Measurements from ENCODE around the gene PROCA1. TPM values are rescaled to one million over a fixed set of nuclear protein-coding genes. Genes with fewer than 3 reads are reported as not detected.

PROCA1 gene
- total and polyA plus RNA-seq, 2 of the 13 experiments (the other 11 are each of a cell fraction or from before 2014, with no cell fraction given), result 0.73 to 1.5 TPM

DNA sequence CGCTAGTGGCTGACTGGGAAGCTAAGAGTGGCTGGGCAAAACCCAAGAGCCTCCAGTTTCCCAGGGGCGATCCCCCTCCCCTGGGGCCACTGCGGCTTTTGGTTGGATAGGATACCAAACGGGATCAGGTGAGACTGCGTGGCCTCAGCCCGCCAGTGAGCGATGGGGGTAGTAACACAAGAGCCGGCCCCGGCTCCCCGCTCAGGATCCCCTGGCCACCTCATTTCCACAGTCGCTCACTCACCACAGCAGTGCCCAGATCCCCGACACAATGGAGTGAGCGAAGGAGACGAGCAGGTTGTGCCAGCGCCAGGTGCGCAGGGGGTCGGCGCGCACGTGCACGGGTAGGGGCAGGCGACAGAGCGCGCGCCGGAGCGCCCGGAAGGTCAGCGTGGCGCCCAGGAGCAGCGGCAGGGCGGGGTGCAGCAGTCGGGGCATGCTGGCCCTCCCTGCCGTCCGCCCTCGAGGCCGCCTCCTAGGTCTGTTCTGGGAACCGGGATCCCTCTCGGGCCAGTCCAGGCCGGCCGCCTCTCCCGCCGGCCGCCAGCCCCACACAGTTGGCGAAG, 14.1 kb upstream of the PROCA1 start (continued):
- TF ChIP-seq, protein P1, sequence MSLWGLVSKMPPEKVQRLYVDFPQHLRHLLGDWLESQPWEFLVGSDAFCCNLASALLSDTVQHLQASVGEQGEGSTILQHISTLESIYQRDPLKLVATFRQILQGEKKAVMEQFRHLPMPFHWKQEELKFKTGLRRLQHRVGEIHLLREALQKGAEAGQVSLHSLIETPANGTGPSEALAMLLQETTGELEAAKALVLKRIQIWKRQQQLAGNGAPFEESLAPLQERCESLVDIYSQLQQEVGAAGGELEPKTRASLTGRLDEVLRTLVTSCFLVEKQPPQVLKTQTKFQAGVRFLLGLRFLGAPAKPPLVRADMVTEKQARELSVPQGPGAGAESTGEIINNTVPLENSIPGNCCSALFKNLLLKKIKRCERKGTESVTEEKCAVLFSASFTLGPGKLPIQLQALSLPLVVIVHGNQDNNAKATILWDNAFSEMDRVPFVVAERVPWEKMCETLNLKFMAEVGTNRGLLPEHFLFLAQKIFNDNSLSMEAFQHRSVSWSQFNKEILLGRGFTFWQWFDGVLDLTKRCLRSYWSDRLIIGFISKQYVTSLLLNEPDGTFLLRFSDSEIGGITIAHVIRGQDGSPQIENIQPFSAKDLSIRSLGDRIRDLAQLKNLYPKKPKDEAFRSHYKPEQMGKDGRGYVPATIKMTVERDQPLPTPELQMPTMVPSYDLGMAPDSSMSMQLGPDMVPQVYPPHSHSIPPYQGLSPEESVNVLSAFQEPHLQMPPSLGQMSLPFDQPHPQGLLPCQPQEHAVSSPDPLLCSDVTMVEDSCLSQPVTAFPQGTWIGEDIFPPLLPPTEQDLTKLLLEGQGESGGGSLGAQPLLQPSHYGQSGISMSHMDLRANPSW (CRISPR knock-in tag; IDR thresholded peaks at IDR 0.05; ENCODE audit: borderline replicate concordance), result peak; percentile 32
- TF ChIP-seq, protein P2, sequence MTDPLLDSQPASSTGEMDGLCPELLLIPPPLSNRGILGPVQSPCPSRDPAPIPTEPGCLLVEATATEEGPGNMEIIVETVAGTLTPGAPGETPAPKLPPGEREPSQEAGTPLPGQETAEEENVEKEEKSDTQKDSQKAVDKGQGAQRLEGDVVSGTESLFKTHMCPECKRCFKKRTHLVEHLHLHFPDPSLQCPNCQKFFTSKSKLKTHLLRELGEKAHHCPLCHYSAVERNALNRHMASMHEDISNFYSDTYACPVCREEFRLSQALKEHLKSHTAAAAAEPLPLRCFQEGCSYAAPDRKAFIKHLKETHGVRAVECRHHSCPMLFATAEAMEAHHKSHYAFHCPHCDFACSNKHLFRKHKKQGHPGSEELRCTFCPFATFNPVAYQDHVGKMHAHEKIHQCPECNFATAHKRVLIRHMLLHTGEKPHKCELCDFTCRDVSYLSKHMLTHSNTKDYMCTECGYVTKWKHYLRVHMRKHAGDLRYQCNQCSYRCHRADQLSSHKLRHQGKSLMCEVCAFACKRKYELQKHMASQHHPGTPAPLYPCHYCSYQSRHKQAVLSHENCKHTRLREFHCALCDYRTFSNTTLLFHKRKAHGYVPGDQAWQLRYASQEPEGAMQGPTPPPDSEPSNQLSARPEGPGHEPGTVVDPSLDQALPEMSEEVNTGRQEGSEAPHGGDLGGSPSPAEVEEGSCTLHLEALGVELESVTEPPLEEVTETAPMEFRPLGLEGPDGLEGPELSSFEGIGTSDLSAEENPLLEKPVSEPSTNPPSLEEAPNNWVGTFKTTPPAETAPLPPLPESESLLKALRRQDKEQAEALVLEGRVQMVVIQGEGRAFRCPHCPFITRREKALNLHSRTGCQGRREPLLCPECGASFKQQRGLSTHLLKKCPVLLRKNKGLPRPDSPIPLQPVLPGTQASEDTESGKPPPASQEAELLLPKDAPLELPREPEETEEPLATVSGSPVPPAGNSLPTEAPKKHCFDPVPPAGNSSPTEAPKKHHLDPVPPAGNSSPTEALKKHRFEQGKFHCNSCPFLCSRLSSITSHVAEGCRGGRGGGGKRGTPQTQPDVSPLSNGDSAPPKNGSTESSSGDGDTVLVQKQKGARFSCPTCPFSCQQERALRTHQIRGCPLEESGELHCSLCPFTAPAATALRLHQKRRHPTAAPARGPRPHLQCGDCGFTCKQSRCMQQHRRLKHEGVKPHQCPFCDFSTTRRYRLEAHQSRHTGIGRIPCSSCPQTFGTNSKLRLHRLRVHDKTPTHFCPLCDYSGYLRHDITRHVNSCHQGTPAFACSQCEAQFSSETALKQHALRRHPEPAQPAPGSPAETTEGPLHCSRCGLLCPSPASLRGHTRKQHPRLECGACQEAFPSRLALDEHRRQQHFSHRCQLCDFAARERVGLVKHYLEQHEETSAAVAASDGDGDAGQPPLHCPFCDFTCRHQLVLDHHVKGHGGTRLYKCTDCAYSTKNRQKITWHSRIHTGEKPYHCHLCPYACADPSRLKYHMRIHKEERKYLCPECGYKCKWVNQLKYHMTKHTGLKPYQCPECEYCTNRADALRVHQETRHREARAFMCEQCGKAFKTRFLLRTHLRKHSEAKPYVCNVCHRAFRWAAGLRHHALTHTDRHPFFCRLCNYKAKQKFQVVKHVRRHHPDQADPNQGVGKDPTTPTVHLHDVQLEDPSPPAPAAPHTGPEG (CRISPR knock-in tag; IDR thresholded peaks at IDR 0.05), result peak; percentile 26; the same call in 1 of the 2 replicates
- TF ChIP-seq, protein P3, sequence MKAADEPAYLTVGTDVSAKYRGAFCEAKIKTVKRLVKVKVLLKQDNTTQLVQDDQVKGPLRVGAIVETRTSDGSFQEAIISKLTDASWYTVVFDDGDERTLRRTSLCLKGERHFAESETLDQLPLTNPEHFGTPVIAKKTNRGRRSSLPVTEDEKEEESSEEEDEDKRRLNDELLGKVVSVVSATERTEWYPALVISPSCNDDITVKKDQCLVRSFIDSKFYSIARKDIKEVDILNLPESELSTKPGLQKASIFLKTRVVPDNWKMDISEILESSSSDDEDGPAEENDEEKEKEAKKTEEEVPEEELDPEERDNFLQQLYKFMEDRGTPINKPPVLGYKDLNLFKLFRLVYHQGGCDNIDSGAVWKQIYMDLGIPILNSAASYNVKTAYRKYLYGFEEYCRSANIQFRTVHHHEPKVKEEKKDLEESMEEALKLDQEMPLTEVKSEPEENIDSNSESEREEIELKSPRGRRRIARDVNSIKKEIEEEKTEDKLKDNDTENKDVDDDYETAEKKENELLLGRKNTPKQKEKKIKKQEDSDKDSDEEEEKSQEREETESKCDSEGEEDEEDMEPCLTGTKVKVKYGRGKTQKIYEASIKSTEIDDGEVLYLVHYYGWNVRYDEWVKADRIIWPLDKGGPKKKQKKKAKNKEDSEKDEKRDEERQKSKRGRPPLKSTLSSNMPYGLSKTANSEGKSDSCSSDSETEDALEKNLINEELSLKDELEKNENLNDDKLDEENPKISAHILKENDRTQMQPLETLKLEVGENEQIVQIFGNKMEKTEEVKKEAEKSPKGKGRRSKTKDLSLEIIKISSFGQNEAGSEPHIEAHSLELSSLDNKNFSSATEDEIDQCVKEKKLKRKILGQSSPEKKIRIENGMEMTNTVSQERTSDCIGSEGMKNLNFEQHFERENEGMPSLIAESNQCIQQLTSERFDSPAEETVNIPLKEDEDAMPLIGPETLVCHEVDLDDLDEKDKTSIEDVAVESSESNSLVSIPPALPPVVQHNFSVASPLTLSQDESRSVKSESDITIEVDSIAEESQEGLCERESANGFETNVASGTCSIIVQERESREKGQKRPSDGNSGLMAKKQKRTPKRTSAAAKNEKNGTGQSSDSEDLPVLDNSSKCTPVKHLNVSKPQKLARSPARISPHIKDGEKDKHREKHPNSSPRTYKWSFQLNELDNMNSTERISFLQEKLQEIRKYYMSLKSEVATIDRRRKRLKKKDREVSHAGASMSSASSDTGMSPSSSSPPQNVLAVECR (CRISPR knock-in tag; IDR thresholded peaks at IDR 0.05; ENCODE audit: borderline replicate concordance), result peak; percentile 81
- TF ChIP-seq ZMAT3 (CRISPR knock-in tag; conservative IDR thresholded peaks at IDR 0.05), result peak; percentile 79; the same call in 1 of the 2 replicates
- 0 out of 2 replicates have a peak, but pooled peaks have one; percentile 33 for TF ChIP-seq MTA1 (CRISPR knock-in tag; IDR thresholded peaks at IDR 0.05; ENCODE audit: borderline replicate concordance)
- TF ChIP-seq ZNF839 (CRISPR knock-in tag; IDR thresholded peaks at IDR 0.05; ENCODE audit: borderline replicate concordance), result peak; percentile 76
- TF ChIP-seq, protein P4, sequence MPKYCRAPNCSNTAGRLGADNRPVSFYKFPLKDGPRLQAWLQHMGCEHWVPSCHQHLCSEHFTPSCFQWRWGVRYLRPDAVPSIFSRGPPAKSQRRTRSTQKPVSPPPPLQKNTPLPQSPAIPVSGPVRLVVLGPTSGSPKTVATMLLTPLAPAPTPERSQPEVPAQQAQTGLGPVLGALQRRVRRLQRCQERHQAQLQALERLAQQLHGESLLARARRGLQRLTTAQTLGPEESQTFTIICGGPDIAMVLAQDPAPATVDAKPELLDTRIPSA (CRISPR knock-in tag; IDR thresholded peaks at IDR 0.05; ENCODE audit: borderline replicate concordance), result 0 out of 2 replicates have a peak, but pooled peaks have one; percentile 72
- no peak; the same call in 1 of the 2 replicates for TF ChIP-seq ZFAT (CRISPR knock-in tag; conservative IDR thresholded peaks at IDR 0.05)
- peak; percentile 24; the same call in 1 of the 2 replicates for TF ChIP-seq AHR (CRISPR knock-in tag; IDR thresholded peaks at IDR 0.05)
- no peak for TF ChIP-seq SMYD3 (CRISPR knock-in tag; IDR thresholded peaks at IDR 0.05)
- TF ChIP-seq MXI1 (IDR thresholded peaks at IDR 0.05; ENCODE audit: borderline replicate concordance, low read depth, low read length), result 0 out of 3 replicates have a peak, but pooled peaks have one; percentile 5
- TF ChIP-seq CAMTA2 (CRISPR knock-in tag; IDR thresholded peaks at IDR 0.05; ENCODE audit: borderline replicate concordance), result 0 out of 2 replicates have a peak, but pooled peaks have one; percentile 14
- 0 out of 2 replicates have a peak, but pooled peaks have one; percentile 65 for TF ChIP-seq ERF (CRISPR knock-in tag; IDR thresholded peaks at IDR 0.05)
- peak; percentile 95 for TF ChIP-seq CBX1 (IDR thresholded peaks at IDR 0.05; ENCODE audit: low read depth)

Measured in HepG2 (cell line).